Hematopoietic multipotent progenitor cell treated with erythropoietin and hydrocortisone succinate and interleukin-3 and kit ligand, for 17 days (in vitro differentiated cells): ENCODE measurements around the gene SNCB.
A peak's percentile ranks its signal among the peaks of the same experiment; 100 is the strongest.

Source experiments
- DNase-seq: peaks from one replicate; pipeline ENCODE4 v3.0.0-alpha.2; 2015; ENCODE audit warnings: low spot score

Gene SNCB

DNA sequence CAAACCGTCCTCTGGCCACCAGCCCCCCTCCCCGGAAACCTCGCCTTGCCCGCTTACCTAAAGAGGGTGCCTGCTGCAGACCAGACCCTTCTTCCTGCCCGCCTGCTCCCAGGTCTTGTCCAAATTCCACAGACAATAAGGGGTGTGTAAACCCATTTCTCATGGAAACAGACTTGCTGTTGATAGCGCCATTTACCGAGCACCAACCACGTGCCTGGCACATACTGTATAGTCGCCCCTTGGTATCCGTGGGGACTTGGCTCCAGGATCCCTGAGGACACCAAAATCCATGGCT, 56.1 kb downstream of the SNCB start:
- no peak for DNase-seq

DNA sequence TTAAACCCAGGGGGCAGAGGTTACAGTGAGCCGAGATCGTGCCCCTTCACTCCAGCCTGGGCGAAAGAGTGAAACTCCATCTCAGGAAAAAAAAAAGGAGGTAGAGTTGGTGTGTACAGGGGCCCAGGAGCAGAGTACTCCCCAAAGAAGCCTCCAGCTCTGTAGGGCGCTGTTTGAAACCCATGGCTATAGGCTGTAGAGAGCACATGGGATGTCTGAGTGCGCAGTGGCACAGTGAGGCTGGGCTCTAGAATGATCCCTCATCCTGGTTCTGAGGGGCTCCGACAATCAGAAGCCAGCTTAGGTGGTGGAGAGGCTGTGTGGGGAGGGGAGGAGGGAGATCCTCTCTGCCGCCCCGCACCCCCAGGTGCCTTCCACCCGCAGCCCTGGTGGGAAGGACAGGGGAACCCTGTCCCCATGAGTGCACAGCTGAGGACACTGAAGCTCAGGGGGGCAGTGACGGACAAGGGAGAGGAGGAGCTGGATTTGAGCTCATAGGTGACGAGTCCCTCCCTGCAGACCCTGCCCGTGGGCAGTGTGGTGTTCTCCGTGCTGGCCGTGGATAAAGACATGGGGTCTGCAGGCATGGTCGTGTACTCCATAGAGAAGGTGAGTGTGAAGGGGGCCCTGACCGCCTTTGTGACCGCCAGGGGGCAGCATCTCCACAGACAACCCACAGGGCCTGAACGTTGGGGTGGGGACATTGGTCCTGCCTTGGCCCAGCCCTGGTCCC, 56.6 kb downstream of the SNCB start:
- peak; percentile 76 for DNase-seq
